ENCODE results near the gene CHST15. TPM values are rescaled to one million over a fixed set of nuclear protein-coding genes. Genes with fewer than 3 reads are reported as not detected.
A peak's percentile ranks its signal among the peaks of the same experiment; 100 is the strongest.

CHST15 gene
- total RNA-seq, 1 donor from 2014 or later, result 11.1 TPM

DNA sequence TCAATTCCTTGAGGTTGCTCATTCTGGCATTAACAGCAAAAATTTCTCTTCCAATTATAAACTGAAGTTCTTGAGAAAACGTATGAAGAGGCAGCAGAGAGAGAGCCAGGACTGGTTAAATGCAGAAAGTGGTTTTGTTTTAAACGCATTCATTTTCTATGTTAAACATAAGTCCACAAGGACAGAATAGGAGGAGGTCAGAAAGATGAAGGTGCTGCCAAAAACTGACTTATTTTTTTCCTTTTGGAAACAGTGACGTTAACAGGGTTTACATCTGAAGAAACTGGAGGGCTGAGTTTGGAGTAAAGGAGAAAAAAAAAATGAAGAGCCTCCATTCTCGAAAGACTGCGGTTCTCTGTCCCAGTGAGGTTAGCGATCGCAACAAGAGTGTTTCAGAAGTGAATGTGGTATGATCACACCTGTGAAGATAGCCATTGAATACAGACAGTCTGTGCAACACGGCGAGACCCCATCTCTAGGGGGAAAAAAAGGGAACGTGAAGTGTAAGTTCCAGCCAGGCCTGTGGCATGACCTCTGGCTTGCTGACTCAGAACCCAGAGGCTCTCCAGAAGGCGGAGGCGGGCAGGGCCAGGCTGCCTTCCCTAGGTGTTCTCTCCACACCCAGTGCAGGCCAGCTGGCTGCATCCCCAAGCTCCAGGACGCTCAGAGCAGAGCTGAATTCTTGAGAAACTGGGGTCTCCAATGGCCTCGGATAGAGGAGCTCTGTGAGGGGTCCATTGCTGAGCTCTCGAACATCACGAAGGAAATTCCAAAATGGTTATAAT, 84.0 kb downstream of the CHST15 start:
- TF ChIP-seq, protein P1, sequence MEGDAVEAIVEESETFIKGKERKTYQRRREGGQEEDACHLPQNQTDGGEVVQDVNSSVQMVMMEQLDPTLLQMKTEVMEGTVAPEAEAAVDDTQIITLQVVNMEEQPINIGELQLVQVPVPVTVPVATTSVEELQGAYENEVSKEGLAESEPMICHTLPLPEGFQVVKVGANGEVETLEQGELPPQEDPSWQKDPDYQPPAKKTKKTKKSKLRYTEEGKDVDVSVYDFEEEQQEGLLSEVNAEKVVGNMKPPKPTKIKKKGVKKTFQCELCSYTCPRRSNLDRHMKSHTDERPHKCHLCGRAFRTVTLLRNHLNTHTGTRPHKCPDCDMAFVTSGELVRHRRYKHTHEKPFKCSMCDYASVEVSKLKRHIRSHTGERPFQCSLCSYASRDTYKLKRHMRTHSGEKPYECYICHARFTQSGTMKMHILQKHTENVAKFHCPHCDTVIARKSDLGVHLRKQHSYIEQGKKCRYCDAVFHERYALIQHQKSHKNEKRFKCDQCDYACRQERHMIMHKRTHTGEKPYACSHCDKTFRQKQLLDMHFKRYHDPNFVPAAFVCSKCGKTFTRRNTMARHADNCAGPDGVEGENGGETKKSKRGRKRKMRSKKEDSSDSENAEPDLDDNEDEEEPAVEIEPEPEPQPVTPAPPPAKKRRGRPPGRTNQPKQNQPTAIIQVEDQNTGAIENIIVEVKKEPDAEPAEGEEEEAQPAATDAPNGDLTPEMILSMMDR (IDR thresholded peaks at IDR 0.05; ENCODE audit: insufficient read depth, low read length, severe bottlenecking), result no peak
- no peak overlapping the region for H3K4me3 ChIP-seq (ENCODE audit: low read depth, low read length)
- DNase-seq (ENCODE audit: low read depth), result no peak
- H3K27me3 ChIP-seq (ENCODE audit: control insufficient read depth, insufficient read depth, low read length), result no peaks in the 10 kb centered on the region
- H3K36me3 ChIP-seq (ENCODE audit: control insufficient read depth, insufficient read depth, low read length), result peaks cover 13% of the 10 kb centered on the region
- FAIRE-seq, result no peak

DNA sequence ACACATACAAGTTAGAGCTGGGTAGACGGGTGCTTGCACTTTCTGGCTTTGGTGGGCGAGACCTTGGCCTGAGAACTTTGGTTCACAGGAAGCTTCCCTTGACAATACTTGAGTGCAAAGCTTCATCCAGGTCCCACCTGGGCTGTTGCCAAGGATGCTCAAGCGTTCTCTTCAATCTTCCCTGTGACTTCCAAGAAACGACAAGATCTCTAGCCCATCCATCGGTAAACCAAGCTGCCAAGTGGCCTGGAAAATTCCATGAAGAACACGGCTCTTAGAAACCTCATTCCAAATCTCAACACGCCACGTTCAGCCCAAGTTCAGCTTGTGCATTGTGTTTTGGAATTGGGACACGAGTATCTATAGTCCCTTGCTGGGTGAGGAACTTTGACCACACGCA, 84.7 kb downstream of the CHST15 start:
- DNase-seq (ENCODE audit: low read depth) (no peak), FAIRE-seq (peak; percentile 60)
- Histone ChIP-seq H3K36me3 (ENCODE audit: control insufficient read depth, insufficient read depth, low read length) (peaks cover 13% of the 10 kb centered on the region), H3K27me3 (ENCODE audit: control insufficient read depth, insufficient read depth, low read length) (no peaks in the 10 kb centered on the region), H3K4me3 (ENCODE audit: low read depth, low read length) (no peak overlapping the region)
- TF ChIP-seq, protein P1 (IDR thresholded peaks at IDR 0.05; ENCODE audit: insufficient read depth, low read length, severe bottlenecking), result no peak

DNA sequence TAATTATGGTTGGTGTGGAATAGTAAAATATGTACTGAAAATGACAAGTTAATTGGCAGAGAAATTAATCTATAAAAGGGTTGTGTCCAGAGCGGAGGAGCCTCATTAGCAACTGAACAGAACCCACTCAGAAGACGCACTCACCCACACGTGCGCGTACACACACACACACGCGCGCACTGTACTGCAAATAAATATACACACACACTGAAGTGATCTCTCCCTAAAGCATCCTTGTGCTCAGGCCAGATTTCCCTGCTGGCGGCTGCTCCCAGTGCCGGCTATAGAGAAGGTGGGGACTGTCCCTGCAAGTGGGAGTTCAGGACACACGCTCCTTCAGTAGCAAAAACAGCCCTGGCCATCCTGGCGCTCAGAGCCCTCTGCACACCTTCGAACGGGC, 85.2 kb downstream of the CHST15 start:
- Histone ChIP-seq H3K4me3 (ENCODE audit: low read depth, low read length) (no peak overlapping the region), H3K27me3 (ENCODE audit: control insufficient read depth, insufficient read depth, low read length) (no peaks in the 10 kb centered on the region), H3K36me3 (ENCODE audit: control insufficient read depth, insufficient read depth, low read length) (peaks cover 13% of the 10 kb centered on the region)
- FAIRE-seq, result no peak
- DNase-seq (ENCODE audit: low read depth), result no peak
- TF ChIP-seq, protein P1 (IDR thresholded peaks at IDR 0.05; ENCODE audit: insufficient read depth, low read length, severe bottlenecking), result no peak

DNA sequence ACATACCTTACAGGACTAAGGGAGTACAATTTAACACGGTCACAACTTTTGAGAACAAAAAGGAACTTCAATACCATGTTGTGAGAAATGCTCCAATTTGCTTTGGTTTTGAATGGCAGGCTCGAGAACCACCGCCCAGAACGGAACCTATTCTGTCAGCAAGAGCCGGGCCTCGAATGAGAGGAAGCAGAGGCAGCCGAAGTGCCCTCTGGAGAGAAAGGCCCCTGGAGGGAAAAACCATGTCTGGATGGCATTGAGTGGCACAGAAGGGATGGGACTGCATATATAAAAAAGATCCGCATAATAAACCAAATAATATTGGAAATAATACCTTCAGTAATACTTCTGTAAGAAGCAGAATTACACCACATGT, 85.6 kb downstream of the CHST15 start:
- FAIRE-seq (no peak), DNase-seq (ENCODE audit: low read depth) (no peak)
- Histone ChIP-seq H3K36me3 (ENCODE audit: control insufficient read depth, insufficient read depth, low read length) (peaks cover 13% of the 10 kb centered on the region), H3K4me3 (ENCODE audit: low read depth, low read length) (no peak overlapping the region), H3K27me3 (ENCODE audit: control insufficient read depth, insufficient read depth, low read length) (no peaks in the 10 kb centered on the region)
- TF ChIP-seq, protein P1 (IDR thresholded peaks at IDR 0.05; ENCODE audit: insufficient read depth, low read length, severe bottlenecking), result no peak

DNA sequence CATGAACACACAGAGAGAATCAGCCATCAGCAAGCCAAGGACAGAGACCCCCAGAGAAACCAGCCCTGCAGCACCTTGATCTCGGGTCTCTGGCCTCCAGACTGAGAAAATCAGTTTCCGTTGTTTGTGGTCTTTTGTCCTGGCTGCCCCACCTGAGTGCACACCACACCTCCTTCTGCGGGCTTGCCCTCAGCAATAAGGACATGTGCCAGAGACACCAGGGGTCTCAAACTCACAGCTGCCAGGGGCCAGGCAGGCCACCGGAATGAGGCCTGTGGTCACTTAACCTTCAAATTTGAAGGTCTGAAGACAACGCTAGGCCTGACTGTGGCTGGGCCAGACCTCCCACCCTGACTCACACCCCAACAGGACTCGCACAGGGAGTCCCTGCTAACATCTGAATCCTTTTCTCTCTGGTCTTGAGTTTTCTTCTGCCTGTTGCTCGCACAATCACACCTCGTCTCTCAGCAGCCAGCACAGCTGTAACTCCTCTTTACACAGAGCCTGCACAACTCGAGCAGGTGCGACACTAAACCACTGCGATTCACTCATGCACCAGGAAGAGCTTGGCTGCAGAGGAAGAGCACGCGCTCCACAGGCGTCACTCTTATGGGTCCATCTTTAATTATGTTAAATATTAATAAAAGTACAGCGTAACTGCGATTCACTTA, 86.2 kb downstream of the CHST15 start:
- FAIRE-seq (no peak), DNase-seq (ENCODE audit: low read depth) (no peak)
- no peak overlapping the region for H3K4me3 ChIP-seq (ENCODE audit: low read depth, low read length)
- TF ChIP-seq, protein P1 (IDR thresholded peaks at IDR 0.05; ENCODE audit: insufficient read depth, low read length, severe bottlenecking), result no peak
- peaks cover 13% of the 10 kb centered on the region for H3K36me3 ChIP-seq (ENCODE audit: control insufficient read depth, insufficient read depth, low read length)
- H3K27me3 ChIP-seq (ENCODE audit: control insufficient read depth, insufficient read depth, low read length), result no peaks in the 10 kb centered on the region
